Activated CD8-positive, alpha-beta memory T cell treated with anti-CD3 and anti-CD28 coated beads for 24 hours (primary cell): ENCODE results near the gene BTRC.
"Not testable (repeated sequence)": the region's sequence is repeated elsewhere in the genome, so short reads cannot be mapped to it uniquely, and the experiment has no call there.

ENCODE experiments used
- DNase-seq: peaks from one replicate; pipeline ENCODE4 v3.0.0-alpha.2; 2020

BTRC gene

GRCh38 chr10:101388676-101389276 is 34.8 kb downstream of the BTRC start:
- DNase-seq = no peak

GRCh38 chr10:101389532-101389931 is 35.6 kb downstream of the BTRC start:
- not testable (repeated sequence) for DNase-seq

- DNase-seq = no peak
These were observed 36.1 kb downstream of the BTRC start for GRCh38 chr10:101389986-101390531.

- DNase-seq = no peak
These were observed 39.4 kb downstream of the BTRC start for GRCh38 chr10:101393378-101393777.

- no peak for DNase-seq
These were observed 40.7 kb downstream of the BTRC start for GRCh38 chr10:101394524-101395133.

- DNase-seq = no peak
These were observed 43.2 kb downstream of the BTRC start for GRCh38 chr10:101397140-101397539.

DNA sequence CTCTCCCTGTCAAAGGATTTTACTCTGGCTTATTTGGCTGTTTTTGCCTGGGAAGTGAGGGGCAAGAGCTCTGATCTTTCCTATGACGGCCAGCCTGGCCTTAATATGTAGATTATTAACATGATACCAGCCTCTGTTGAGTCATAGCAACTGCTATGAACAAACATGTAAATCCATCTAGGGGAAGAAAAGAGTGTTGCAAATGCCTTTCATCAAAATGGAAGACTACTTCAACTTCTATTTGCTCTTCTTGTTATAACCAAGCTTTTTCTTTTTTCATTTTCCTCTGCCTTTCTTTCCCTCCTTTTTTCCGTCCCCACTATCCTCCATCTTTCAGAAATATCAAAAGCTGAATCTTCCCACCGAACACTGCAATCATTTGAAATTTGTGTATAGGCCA is 46.6 kb downstream of the BTRC start:
- no peak for DNase-seq

- no peak for DNase-seq
These were observed 48.7 kb downstream of the BTRC start for GRCh38 chr10:101402711-101403110.

GRCh38 chr10:101403161-101403560 is 49.2 kb downstream of the BTRC start:
- no peak for DNase-seq

DNA sequence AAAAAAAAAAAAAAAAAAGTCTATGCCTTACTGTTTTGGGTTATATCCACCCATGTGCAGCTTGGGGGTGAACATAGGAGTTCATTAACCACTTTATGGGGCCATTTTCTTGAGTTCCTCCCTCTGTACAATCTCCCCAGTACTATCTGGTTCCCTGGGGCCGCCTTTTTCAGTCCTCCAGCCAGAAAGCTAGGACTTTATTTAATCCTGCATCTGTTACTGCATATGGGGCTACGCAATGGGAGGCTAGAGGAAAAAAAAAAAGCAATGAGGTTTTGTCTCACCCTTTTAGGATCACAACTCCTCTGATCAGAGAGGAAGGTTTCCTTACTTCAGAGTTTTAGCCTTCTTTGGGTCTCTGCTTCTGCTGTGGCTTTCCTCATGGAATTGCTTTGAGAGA is 51.0 kb downstream of the BTRC start:
- DNase-seq = no peak

DNA sequence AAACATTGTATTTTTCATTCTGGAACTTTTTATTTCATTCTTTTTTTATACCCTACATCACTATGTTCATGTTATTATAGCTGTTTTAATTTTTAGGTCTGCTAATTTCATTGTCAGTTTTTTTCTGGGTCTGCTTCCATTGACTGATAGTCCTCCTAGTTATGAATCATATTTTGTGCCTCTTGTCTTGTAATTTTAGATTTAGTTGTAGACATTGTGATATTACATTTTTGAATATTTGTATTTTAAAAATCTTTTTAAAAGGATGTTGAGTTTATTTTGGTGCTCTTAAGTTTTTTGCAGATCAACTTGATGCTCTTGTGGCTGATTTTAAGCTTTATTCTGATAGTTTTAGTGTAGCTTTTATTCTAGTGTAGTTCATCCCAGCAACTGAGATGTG is 57.6 kb downstream of the BTRC start:
- no peak for DNase-seq

DNA sequence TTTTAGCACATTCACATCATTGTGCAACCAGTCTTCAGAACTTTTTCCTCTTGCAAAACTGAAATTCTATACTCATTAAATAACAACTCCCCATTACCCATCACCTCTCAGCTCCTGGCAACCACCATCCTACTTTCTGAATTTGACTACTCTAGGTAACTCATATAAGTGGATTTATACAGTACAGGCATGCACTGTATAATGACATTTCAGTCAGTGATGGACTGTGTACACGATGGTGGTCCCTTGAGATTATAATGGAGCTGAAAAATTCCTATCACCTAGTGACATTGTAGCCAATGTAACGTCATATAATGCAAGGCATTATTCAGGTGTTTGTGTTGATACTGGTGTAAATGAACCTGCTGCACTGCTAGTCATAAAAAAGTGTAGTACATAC is 60.1 kb downstream of the BTRC start:
- DNase-seq = no peak

DNA sequence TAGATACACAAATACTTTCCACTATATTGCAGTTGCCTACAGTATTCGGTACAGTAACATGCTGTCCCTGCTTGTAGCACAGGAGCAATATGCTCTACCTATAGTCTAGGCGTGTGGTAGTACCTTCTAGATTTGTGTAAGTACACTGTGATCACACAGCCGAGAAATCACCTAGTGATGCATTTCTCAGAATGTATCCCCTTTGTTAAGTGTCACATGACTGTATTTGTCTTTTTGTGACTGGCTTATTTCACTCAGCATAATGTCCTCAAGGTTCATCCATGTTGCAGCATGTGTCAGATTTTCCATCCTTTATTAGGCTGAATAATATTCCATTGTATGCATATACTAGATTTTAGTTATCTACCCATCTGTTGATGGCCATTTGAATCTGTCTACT is 61.9 kb downstream of the BTRC start:
- no peak for DNase-seq

GRCh38 chr10:101421967-101422366 is 68.0 kb downstream of the BTRC start:
- not testable (repeated sequence) for DNase-seq

DNA sequence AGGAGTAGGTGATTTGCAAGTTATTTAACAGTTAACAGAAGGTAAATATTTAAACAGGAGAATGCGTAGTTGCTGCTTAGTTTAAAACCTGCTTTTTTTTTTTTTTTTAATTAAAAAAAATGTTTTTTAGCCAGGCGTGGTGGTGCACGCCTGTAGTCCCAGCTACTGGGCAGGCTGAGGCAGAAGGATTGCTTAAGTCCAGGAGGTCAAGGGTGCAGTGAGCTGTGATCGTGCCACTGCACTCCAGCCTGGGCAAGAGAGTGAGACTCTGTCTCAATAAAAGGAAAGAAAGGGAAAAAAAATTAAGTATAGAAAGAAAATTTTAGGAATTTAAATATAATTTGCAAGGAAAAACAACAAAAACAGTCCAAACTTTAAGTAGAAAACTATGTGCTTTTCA is 71.6 kb downstream of the BTRC start:
- DNase-seq = no peak

- no peak for DNase-seq
These were observed 74.1 kb downstream of the BTRC start for GRCh38 chr10:101428036-101428435.

DNA sequence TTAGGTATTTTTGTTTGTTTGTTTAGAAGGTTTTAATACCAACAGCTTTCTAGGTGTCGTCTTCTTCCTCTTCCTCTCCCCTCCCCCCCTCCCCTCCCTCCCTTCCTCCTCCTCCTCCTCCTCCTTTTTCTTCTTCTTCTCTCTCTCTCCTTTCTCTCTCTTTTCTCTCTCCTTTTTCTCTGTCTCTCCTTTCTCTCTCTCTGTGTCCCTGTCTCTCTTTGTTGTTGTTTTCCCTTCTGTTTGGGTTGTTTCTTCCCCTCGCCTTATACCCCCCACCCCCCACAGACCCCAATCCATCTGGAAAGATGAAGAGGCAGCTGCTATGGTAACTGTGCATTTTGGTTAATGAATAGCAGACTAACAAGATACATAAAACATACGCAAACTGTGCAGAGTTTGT is 75.5 kb downstream of the BTRC start:
- DNase-seq = no peak

DNA sequence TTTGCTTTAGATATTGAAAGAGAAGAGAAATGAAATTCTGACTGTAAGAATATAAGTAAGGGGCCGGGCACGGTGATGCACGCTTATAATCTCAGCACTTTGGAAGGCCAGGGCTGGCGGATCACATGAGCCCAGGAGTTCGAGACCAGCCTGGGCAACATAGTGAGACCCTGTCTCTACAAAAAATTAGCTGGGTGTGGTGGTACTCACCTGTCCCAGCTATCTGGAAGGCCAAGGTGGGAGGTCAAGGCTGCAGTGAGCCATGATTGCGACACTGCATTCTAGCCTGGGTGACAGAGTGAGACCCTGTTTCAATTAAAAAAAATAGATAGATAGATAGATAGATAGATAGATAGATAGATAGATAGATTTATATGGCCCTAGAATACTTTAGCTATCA is 82.3 kb downstream of the BTRC start:
- no peak for DNase-seq

- DNase-seq = no peak
These were observed 85.0 kb downstream of the BTRC start for GRCh38 chr10:101438881-101439391.

- no peak for DNase-seq
These were observed 87.8 kb downstream of the BTRC start for GRCh38 chr10:101441541-101442455.

GRCh38 chr10:101442456-101442800 is 88.5 kb downstream of the BTRC start:
- DNase-seq = no peak

DNA sequence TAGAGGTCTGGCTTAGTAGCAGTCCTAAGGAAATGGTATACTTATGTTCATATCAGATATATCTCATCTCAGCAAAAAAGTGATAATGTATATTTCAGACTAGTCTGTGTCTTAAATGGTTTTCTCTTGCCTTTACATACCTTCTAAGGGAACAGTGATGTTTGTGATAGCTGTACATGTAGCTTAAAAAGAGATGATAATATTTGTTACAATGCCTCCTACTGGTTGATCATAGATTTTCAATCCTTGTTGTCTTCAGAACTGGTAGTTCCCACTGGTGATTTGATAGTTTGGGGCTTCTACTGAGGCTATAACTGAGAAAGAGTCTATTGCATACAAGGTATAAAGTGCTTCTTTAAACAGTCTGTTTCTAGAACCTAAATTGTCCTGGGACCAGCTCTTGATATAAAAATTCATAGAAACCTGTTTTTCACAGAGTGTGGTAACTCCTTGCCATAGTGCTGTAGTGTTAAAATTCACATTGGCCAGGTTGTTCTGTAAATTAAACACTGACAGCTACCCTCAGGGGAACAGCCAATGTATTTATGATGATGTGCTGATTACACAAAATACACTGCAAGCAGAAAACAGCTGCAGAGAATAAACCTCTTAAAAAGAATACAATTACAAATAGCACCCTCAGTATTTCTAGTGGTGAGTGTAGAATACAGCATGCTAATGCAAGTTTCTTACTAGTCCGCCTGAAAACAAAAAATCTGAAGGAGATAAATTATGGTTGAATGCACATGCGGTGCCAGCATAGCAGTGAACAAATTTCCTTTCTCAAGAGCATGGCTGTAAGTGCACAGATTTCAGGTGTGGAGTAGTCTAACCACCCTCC is 90.3 kb downstream of the BTRC start:
- DNase-seq = no peak

DNA sequence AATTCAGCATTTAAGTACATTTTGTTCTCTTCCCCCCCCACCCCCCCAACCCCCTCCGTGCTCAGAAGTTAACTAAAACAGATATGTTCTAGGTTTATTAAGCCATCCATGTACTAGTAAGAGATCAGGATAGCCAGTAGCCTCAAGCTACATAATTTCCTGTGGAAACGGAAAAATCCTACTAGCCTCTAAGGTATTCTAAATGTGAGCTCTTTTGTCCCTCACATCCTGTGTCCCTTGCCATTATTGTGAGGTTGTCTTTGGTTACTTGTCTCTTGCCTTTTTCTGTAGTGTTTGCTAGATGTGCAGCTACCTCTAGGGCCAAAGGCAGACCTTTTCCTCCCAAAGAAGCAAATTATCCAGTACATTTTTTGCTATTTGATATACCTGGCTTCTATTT is 92.1 kb downstream of the BTRC start:
- DNase-seq = no peak
